HUDEP-2 (cell line): ENCODE data around the gene CLMP.
"Not testable (repeated sequence)": the region's sequence is repeated elsewhere in the genome, so short reads cannot be mapped to it uniquely, and the experiment has no call there.

Experiments
- DNase-seq, 76 experiments: peaks; one replicate each; lab custom pipeline; 2025; ENCODE audit not compliant: unreplicated experiment in 76 of 76; lab: John Stamatoyannopoulos, UW

The CLMP gene

DNA sequence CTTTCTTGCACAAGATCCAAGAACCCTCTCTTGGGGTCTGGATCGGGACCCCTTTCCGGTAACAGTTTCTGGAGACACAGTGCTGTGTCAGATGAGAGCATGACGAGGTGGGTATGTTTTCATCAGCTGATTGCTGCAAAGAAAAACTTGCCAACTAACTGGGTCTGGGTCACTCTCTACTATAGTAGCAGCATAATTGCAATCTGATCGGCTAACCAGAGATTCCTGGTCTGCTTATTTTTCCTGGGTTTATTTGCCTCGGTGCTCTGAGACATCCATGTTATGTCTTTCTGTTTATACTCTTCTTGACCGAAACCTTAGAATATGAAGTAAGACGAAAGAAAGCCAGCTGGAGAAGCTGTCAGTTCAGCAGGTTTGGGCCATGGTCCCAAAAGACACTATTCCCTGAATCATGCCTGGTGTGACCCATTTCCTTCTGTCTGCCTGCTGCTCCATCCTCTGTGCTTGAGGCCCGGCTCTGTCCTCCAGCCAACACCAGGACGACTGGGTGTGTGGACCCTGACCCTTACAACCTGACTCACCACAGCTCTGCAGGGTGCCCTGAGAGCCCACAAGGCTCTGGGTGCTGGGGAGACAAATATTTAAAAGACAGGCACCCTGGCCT is 24.1 kb upstream of the CLMP start:
- DNase-seq, result no peak

DNA sequence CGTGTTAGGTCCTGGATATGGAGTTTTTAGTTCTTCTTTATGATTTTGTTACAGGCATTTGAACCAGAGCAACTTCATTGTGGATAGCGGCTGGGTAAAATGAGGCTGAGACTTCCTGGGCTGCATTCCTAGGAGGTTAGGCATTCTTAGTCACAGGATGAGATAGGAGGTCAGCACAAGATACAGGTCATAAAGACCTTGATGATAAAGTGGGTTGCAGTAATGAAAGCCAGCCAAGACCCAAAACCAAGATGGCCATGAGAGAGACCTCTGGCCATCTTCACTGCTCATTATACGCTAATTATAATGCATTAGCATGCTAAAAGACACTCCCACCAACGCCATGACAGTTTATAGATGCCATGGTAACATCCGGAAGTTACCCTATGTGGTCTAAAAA is 23.4 kb upstream of the CLMP start:
- DNase-seq, result no peak

DNA sequence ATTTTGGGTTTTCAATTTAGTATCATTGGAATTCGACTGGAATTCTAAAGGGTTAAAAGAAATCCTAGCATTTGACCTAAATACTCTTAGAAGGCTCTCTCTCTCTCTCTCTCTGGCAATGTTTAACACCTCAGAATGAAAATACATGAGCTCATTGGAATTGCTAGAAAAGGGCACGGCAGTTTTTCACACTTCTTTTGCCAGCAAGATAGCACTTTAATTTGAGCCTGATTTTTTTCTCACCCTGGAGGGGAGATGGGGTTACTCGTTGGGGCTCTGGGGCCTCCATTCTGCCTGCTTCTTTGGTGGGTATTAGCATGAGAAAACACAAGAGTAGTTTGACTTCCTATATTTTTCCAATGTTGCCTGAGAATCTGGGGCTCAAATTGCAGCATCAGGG is 22.8 kb upstream of the CLMP start:
- no peak for DNase-seq

DNA sequence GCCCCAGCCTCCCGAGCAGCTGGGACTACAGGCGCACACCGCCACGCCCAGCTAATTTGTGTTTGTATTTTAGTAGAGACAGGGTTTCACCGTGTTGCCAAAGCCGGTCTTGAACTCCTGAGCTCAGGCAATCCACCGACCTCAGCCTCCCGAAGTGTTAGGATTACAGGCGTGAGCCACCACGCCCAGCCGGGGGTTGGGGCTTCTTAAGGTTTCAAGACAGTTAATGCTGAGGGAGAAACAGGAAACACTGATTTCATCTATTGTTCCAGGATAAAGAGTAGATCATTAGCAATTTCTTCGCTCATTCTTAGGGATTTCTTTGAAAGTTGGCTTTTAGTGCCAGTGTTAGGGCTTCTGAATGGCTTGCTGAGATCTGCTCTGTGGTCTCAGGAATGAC is 21.2 kb upstream of the CLMP start:
- DNase-seq, result no peak

DNA sequence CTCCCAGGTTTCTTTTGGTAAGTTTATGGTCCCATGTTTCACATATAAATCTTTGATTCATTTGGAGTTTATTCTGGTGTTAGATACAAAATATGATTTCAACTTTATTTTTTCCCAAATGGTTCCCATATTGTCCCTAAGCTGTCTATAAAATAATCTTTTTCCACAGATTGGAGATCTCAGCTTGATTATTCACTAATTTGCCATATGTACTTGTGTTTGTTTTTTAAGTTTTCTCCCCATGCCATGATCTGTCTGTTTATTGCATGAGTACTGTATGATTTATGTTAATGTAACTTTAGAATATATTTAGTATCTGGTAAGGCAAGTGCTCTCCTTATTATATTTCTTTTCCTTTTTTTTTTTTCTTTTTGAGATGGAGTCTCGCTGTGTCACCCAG is 19.9 kb upstream of the CLMP start:
- no peak for DNase-seq

DNA sequence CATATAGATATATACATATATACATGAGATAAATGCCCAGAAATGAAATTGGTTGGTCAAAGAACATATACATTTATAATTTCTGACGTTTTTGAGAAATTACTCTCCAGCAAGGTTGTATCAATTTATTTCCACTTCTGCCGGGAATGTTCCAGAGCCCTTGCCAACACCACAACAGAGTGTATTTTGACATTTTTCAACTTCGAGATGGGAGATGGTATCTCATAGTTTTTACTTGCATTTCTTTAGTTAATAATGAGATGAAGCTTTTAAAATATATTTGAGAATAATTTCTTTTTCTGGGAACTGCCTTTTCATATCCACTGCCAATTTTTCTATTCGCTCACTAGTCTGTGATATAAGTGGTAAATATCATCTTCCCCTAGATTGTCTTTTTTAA is 19.3 kb upstream of the CLMP start:
- DNase-seq, result no peak

DNA sequence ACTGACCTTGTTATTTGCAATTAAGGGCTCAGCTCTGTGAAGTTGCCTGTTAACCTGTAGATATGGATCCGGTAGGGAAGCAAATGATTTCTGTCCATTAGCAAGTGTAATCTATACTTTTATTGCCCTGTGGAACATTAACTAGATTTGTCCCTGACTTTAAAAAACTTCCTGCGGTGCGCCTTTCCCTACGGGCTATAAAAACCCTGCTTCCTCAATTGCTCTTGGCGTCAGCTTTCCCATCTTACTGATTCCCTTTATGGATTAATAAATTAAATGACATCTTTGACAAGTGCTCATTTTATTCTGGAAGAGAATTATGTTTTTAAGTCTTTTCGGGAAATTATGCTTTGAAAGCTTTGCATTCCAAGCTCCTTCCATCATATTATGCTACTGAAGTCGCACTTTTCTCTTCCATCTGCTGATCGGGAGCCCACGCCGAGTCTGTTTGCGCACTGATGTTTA is 18.3 kb upstream of the CLMP start:
- DNase-seq, result no peak

DNA sequence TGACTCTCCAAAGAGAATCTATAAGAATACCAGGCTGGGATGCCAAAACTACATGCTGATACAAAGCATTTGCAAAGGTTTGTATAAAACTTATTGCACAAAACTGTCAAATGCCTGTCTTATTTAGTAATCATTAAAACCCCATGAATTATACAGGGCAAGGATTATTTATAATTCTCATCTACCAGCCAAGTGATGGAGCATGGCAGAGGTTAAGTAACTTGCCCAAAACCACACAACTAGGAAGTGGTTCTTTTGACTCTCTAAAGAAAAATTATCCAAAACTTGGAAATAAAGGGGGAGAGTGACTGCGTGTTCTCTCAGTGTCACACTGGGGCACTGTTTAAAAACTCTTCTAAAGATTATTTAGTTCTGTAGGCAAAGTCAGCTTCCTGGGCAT is 17.4 kb upstream of the CLMP start:
- DNase-seq, result no peak

DNA sequence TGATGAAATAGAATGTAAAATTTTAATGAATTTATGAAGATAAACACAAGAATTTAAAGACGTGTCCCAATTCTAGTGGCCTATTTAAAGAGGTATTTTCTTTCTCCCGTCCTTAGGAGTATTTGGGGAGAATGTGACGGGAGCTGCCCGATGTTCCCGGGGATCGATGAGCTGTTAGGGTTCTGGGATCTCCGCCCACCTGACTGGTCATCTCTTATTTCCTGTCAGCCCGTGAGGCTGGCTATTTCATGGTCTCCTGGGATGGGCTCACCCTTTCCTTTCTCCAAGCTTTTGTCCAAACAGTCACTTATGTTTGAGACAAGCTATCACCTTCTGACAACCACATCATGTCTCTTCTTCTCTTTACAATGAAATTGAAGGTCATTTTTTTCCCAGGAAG is 16.9 kb upstream of the CLMP start:
- DNase-seq, result no peak

DNA sequence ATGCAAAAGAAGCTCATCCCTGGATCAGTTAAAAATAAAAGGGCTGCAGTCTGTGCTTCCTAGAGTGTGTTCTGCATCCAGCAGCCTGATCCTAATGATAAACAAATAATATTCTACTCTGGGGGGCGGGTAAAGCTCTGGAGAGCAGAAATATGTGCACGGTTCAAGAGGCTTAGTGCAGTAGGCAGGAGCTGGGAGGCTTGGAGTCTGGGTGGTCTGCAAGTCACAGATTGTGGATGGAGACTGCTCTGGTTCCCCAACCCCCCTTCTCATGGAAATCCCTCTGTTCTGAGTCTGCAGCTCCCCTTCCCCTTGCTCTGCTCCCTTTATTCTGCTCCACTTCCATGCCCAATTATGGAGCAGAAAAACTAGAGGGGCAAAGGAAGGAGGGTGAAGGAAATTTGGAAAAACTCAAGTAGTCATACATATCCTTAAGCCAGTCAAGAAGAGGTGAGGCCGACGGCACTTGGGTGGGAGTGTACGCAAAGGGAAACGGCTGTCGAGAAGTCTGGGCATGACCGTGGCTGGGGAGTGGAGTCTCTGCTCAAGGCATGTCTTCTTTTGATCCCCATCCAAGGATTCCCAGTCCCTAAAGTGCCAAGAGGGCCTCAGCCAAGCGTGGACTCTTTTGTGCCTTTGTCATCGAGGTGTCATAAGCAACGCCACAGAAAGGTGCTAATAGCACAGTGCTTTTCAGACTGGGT is 16.3 kb upstream of the CLMP start:
- no peak for DNase-seq

DNA sequence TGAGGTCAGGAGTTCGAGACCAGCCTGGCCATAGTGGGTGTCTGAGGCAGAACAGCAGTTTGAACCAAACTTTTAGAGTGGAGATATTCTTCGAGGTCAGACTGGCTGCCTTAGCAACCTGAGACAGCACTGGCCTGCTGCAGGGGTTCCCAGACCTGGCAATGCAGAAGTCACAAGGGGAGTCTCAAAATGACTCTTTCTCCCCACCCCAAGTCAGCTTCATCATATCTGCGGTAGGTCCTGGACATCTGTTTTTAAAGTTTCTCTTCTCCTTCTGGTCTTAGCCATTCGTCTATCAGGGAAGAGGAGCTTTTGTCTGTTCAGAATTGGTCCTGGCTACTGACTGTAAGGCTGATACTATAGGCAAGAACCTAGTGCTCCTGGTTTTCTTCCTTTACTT is 14.5 kb upstream of the CLMP start:
- no peak for DNase-seq

DNA sequence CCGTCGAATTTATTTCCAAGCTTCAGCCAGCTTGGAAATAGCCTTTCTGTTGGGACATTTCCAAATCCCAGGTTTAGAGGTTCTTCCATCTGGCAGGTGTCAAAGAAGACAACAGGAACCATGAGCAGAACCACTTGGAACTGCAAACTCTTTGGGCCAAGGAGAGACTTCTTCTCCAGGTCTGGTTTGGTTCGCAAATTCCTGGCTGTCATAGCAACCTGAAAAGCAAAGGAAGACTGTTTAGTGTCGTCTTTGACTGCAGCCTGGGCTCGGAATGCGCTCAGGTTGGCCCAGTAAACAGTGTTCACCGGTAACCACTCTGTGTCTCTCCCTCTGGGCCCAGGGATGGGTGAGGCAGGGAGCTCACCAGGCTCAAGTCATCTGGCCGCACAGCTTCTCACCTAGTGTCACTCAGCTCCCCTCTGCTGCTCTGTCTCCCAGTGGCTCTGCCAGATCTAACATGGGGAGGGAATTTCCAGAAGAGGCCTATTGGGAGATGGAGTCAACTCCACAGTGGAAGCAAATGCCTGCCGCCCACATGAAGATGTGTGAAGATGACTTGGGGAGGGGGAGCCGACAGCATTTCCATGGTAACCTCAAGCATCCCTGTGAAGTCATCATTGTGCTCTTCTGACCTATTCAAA is 11.9 kb upstream of the CLMP start:
- no peak for DNase-seq

DNA sequence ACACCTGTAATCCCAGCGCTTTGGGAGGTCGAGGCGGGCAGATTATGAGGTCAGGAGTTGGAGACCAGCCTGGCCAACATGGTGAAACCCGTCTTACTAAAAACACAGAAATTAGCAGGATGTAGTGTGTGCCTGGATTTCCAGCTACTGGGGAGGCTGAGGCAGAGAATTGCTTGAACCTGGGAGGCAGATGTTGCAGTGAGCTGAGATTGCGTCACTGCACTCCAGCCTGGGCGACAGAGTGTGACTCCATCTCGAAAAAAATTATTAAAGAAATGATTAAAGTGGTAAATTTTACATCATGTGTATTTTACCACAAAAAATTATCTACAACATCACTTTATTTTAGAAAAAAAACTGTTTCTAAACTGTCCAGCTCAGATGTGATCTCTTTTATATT is 11.0 kb upstream of the CLMP start:
- not testable (repeated sequence) for DNase-seq

DNA sequence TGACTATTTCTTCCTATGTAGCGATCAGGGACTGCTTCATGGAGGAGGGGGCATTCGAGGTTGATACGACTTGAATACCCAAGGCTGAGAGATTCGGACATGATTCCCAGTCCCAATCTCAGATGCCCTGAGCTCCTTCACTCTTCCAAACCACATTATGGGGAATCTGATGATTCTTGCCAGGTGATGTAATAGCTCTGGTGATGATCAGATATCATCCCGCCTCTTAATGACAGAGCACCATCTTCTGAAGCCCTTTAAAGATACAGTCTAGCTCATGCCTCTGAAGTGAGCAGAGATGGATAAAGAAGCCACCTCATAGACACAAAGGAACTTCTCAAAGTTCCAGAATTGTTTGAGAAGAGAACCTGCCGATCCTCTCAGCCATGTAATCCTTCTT is 8.9 kb upstream of the CLMP start:
- DNase-seq, result no peak

DNA sequence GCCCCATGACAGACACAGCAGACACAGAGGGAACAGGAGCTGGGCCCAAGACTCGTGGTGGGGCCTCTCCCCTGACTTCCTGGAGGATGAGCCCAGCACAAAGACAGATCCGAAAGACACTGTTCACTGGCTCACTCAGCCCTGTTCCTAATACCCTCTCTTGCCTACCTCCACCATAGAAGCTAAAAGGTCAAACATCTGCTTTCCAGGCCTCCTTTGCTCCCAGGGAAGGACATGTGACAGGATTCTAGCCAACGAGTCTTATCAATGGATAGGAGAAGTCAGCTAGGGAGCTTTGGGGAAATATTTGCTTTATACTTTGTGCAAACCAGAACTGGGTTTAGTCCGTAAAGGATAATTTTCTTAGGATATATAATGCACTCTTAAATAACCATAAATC is 8.4 kb upstream of the CLMP start:
- DNase-seq, result no peak

DNA sequence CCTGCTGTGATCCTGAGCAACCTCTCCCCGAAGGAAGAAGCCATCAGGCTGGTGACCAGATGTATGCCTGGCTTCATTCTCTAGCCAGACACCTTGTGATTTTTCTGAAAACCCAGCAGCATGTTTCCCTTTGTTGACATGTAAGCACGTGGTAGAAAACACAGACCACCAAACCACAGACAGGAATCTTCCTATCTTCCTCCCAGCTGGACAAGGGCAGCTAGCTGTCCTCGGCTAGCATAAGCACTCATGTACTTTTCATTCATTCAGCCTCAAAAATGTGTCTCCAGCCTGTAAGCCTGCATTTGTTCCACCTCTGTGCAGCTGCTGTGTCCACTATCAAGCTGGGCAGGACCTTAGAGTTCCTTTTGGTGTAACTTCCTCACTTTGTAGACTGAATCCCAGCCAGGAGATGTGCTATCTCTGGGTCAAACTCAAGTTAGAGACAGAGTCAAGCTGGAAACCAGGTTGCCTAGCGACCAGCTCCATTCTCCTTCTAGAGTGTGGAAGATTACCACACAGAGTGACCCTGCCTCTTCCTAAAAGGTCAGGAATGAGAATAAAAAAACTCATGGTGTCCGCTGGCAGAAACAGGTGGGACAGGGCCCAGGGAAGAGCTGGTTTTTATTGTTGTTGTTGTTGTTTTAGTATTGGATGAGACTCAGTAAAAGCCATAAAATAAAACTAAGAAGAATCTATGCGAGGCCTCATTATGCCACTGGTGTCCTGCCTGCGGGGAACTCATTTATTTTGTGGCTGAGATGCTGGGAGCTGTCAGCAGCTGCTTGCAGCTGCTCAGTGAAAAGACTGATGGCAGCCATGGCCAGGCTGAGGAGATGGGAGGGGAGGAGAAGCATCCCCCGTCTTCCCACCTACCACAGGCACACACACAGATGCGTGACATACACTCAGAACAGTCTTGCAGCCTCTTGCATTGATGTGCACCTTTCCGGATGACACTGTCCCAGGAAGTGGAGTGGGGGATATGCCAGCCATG is 7.4 kb upstream of the CLMP start:
- no peak for DNase-seq

DNA sequence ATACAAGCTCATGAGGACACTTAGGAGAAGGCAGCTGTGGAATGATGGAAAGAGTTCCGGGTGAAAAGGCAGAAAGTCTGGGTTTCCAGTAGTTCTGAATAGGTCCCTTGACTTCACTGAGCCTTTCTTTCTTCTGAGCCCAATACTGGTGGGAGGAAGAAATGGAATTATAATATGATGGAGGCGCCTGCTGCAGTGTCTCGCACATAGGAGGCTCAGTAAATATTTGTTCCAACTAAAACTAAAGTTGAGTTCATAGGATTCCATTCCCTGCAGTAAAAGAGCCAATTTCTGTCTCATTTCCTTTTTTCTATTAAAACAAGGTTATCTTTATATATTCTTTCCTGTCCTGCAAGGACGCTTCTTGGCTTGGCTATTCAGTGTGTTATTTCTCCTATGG is 5.2 kb upstream of the CLMP start:
- no peak for DNase-seq

DNA sequence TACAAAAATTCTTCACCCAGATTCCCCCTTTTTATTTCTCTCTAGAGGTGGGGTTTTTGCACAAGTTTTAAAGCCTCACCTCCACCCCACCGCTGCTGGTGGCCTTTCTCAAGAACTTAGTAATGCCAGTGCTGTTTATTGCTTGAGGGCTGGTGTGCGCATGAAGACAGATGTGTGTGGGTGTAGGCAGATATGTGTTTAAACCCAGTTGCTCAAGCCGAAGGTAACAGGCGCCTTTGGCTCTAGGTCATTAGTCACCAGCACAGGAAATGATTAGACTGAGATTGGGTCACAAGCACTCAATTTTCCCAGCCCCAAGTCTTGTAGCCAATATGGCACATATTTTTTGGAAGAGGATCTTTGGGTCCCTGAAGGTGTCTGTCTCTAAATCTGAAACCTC is 2.7 kb upstream of the CLMP start:
- peak in 1 of 76 experiments; percentile 0 for DNase-seq

DNA sequence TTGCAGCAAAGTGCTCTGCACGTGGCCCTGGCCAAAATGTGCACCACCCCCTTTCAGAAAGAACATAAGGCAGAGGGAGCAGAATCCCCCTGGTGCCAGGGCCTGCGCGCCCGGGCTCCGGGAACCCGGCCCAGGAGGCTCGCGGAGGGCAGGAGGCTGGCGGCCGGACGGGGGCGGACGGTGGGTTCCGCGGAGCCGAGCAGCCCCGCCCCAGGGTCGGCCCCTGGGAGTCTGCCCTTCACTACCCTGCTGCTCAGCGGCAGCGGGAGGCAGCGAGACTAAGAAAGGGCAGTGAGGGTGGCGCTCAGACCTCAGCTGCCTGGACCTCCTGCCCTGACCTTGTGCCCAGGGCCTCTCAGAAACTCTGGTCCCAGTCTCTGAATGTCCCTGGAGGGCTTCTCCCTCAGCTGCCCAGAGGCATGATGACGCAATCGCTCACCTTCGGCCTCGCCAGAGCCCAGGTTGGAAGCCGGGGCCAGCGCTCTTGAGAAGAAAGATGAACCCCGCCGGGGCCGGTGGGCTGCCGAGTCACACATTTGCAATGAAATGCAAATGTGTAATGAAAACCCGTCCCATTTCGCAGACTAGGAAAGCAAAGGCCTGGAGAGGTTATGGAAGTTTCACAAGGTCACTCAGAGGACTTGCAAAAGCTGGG is 1.1 kb upstream of the CLMP start:
- no peak for DNase-seq

DNA sequence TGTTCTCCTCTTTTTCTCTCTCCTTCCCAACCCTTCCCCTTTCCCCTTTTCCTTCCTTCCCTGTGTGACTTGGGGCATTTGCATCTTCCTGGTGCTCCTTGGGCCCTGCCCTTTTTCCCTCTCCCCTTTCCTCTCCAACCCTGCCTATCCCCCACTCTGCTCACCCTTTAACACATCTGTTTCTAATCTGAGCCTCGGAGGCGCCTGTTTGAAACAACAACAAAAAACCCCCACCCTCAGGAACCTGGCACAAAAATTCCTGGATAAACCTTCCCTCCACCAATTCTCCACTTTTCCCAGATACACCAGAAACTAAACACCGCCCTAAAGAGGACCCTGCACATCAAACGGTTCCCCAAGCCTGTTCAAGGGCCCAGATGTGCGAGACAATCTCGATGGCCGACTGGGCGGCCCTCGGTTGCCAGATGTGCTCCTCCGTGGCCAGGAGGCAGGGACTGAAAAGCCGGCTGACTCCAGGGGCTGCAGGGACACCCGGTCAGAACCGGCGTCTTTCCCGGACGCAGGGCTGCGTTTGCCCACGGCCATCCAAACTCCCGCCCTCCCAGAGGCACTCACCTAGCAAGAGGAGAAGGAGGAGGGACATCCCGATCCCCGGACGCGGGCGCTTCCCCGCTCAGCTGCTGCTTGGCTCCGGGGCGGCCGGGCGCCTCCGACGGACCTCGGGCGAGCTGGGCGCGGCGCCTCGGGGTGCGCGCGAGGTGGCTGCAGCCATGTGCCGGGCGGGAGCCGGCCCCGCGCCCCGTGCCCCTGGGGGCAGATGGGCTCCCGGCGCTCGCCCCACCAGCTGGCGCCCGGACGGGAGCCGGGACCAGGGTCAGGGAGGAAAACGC is 486 bp downstream of the CLMP start:
- no peak for DNase-seq
